Skeletal muscle cell (primary cell): ENCODE data around the gene C12orf56.
"Not testable (repeated sequence)": the region's sequence is repeated elsewhere in the genome, so short reads cannot be mapped to it uniquely, and the experiment has no call there.

Experiments used
- DNase-seq: peaks from one replicate; pipeline ENCODE4 v3.0.0-alpha.2; 2010; ENCODE audit warnings: low read depth
- H3K4me3 ChIP-seq: 2 replicates; pipeline ENCODE4 v1.5.1; 2011; ENCODE audit warnings: low read depth, mild to moderate bottlenecking, control low read depth, low read length, moderate library complexity

C12orf56 gene

GRCh38 chr12:64256166-64256800 lies 134.3 kb downstream of the C12orf56 start:
- peak; percentile 18 for DNase-seq
- H3K4me3 ChIP-seq = no peak overlapping the region

- DNase-seq = no peak
- H3K4me3 ChIP-seq = no peak overlapping the region
Observed at GRCh38 chr12:64255249-64255648, 135.3 kb downstream of the C12orf56 start.

- no peak for DNase-seq
- H3K4me3 ChIP-seq = no peak overlapping the region
Observed at GRCh38 chr12:64253356-64253755, 137.2 kb downstream of the C12orf56 start.

- DNase-seq = peak; percentile 72
- no peak overlapping the region for H3K4me3 ChIP-seq
Observed at GRCh38 chr12:64252681-64253080, 137.9 kb downstream of the C12orf56 start.

GRCh38 chr12:64243809-64244208 lies 146.7 kb downstream of the C12orf56 start:
- no peak for DNase-seq
- H3K4me3 ChIP-seq = no peak overlapping the region

- H3K4me3 ChIP-seq = no peak overlapping the region
- DNase-seq = no peak
Observed at GRCh38 chr12:64240781-64241180, 149.8 kb downstream of the C12orf56 start.

- DNase-seq = no peak
- no peak overlapping the region for H3K4me3 ChIP-seq
Observed at GRCh38 chr12:64237382-64237781, 153.2 kb downstream of the C12orf56 start.

- no peak overlapping the region for H3K4me3 ChIP-seq
- DNase-seq = no peak
Observed at GRCh38 chr12:64236549-64236948, 154.0 kb downstream of the C12orf56 start.

- H3K4me3 ChIP-seq = no peak overlapping the region
- DNase-seq = no peak
Observed at GRCh38 chr12:64232196-64232595, 158.4 kb downstream of the C12orf56 start.

- H3K4me3 ChIP-seq = no peak overlapping the region
- DNase-seq = no peak
Observed at GRCh38 chr12:64229796-64230195, 160.8 kb downstream of the C12orf56 start.

GRCh38 chr12:64229240-64229639 lies 161.3 kb downstream of the C12orf56 start:
- H3K4me3 ChIP-seq = no peak overlapping the region
- DNase-seq = no peak

GRCh38 chr12:64225626-64226025 lies 164.9 kb downstream of the C12orf56 start:
- no peak for DNase-seq
- no peak overlapping the region for H3K4me3 ChIP-seq

- peak within 1 kb of the TSS; percentile 89 for H3K4me3 ChIP-seq
- peak; percentile 72 for DNase-seq
Observed at GRCh38 chr12:64222009-64222765, 168.4 kb downstream of the C12orf56 start, which contains the start of gene KICS2. KICS2 (minus strand) TSS chr12:64222296; CDS start chr12:64222237, 59 bp downstream.

GRCh38 chr12:64221651-64222008 lies 168.9 kb downstream of the C12orf56 start:
- DNase-seq = peak; percentile 34
- H3K4me3 ChIP-seq = peak overlapping the region; percentile 89

- no peak overlapping the region for H3K4me3 ChIP-seq
- no peak for DNase-seq
Observed at GRCh38 chr12:64220046-64220445, 170.5 kb downstream of the C12orf56 start.

GRCh38 chr12:64219145-64219544 lies 171.4 kb downstream of the C12orf56 start:
- no peak overlapping the region for H3K4me3 ChIP-seq
- DNase-seq = no peak

GRCh38 chr12:64218597-64218996 lies 172.0 kb downstream of the C12orf56 start:
- no peak for DNase-seq
- no peak overlapping the region for H3K4me3 ChIP-seq

- H3K4me3 ChIP-seq, DNase-seq: not testable (repeated sequence)
Observed at GRCh38 chr12:64217643-64218042, 172.9 kb downstream of the C12orf56 start.

GRCh38 chr12:64216239-64216638 lies 174.3 kb downstream of the C12orf56 start:
- no peak for DNase-seq
- no peak overlapping the region for H3K4me3 ChIP-seq
